ENCODE measurements around the gene KLF17.

KLF17 gene

GRCh38 chr1:44154049-44154448, 35.4 kb downstream of the KLF17 start:
- DNase-seq: peak; percentile 26

- no peak for DNase-seq
These were observed 39.3 kb downstream of the KLF17 start for GRCh38 chr1:44157903-44158302.

GRCh38 chr1:44158871-44159270, 40.2 kb downstream of the KLF17 start:
- DNase-seq: no peak

- no peak for DNase-seq
These were observed 42.9 kb downstream of the KLF17 start for GRCh38 chr1:44161546-44161945.

- DNase-seq: no peak
These were observed 50.0 kb downstream of the KLF17 start for GRCh38 chr1:44168520-44169098.

- DNase-seq: no peak
These were observed 51.7 kb downstream of the KLF17 start for GRCh38 chr1:44170281-44170823.

- no peak for DNase-seq
These were observed 56.0 kb downstream of the KLF17 start for GRCh38 chr1:44174630-44175029.
